ENCODE measurements around the gene AGAP9.
"Not testable (repeated sequence)": the region's sequence is repeated elsewhere in the genome, so short reads cannot be mapped to it uniquely, and the experiment has no call there.

Gene AGAP9

GRCh38 chr10:47485943-47486342, 37.5 kb downstream of the AGAP9 start:
- not testable (repeated sequence) for DNase-seq (ENCODE audit: low read depth)

GRCh38 chr10:47484786-47485185, 38.7 kb downstream of the AGAP9 start:
- not testable (repeated sequence) for DNase-seq (ENCODE audit: low read depth)

GRCh38 chr10:47483923-47484322, 39.5 kb downstream of the AGAP9 start, which contains the start of gene ANXA8:
TSS of gene ANXA8 (minus strand) at chr10:47484115. CDS start at chr10:47483933, 182 bp downstream.
- not testable (repeated sequence) for DNase-seq (ENCODE audit: low read depth)

- DNase-seq (ENCODE audit: low read depth) = not testable (repeated sequence)
Measured at GRCh38 chr10:47482367-47482766, 41.1 kb downstream of the AGAP9 start.

- not testable (repeated sequence) for DNase-seq (ENCODE audit: low read depth)
Measured at GRCh38 chr10:47481768-47482181, 41.7 kb downstream of the AGAP9 start.

GRCh38 chr10:47481182-47481766, 42.2 kb downstream of the AGAP9 start:
- DNase-seq (ENCODE audit: low read depth) = not testable (repeated sequence)

GRCh38 chr10:47480133-47480532, 43.3 kb downstream of the AGAP9 start:
- not testable (repeated sequence) for DNase-seq (ENCODE audit: low read depth)

GRCh38 chr10:47478114-47478513, 45.3 kb downstream of the AGAP9 start:
- not testable (repeated sequence) for DNase-seq (ENCODE audit: low read depth)

GRCh38 chr10:47477078-47477477, 46.4 kb downstream of the AGAP9 start:
- DNase-seq (ENCODE audit: low read depth) = not testable (repeated sequence)

GRCh38 chr10:47475101-47475500, 48.3 kb downstream of the AGAP9 start:
- not testable (repeated sequence) for DNase-seq (ENCODE audit: low read depth)

- DNase-seq (ENCODE audit: low read depth) = not testable (repeated sequence)
Measured at GRCh38 chr10:47473516-47473915, 49.9 kb downstream of the AGAP9 start.

- not testable (repeated sequence) for DNase-seq (ENCODE audit: low read depth)
Measured at GRCh38 chr10:47472647-47473046, 50.8 kb downstream of the AGAP9 start.

- DNase-seq (ENCODE audit: low read depth) = not testable (repeated sequence)
Measured at GRCh38 chr10:47472072-47472471, 51.4 kb downstream of the AGAP9 start.

- not testable (repeated sequence) for DNase-seq (ENCODE audit: low read depth)
Measured at GRCh38 chr10:47468731-47469528, 54.5 kb downstream of the AGAP9 start.

GRCh38 chr10:47467957-47468356, 55.5 kb downstream of the AGAP9 start:
- not testable (repeated sequence) for DNase-seq (ENCODE audit: low read depth)

GRCh38 chr10:47467458-47467857, 56.0 kb downstream of the AGAP9 start:
- DNase-seq (ENCODE audit: low read depth) = not testable (repeated sequence)

- DNase-seq (ENCODE audit: low read depth) = not testable (repeated sequence)
Measured at GRCh38 chr10:47465216-47465917, 58.1 kb downstream of the AGAP9 start.

- not testable (repeated sequence) for DNase-seq (ENCODE audit: low read depth)
Measured at GRCh38 chr10:47462577-47463358, 60.7 kb downstream of the AGAP9 start.

GRCh38 chr10:47461261-47461687, 62.2 kb downstream of the AGAP9 start:
- not testable (repeated sequence) for DNase-seq (ENCODE audit: low read depth)

- peak; percentile 51 for DNase-seq (ENCODE audit: low read depth)
Measured at GRCh38 chr10:47458466-47459154, 64.8 kb downstream of the AGAP9 start.

- no peak for DNase-seq (ENCODE audit: low read depth)
Measured at GRCh38 chr10:47457826-47458225, 65.6 kb downstream of the AGAP9 start.
